Kidney (tissue), 14 donors: ENCODE measurements around the gene TDP1. TPM values are rescaled to one million over a fixed set of nuclear protein-coding genes. Genes with fewer than 3 reads are reported as not detected.

ENCODE experiments used
- DNase-seq, 5 donors: peaks; one replicate each; pipeline ENCODE4 v3.0.0-alpha.2; 2013 to 2020
- FAIRE-seq: peaks from 2 replicates; lab custom pipeline; 2012; peaks lifted over from hg19 to GRCh38; lab: Jason Lieb, UNC
- H3K27ac ChIP-seq, 2 donors: one replicate each; pipeline ENCODE4 v1.7.0; 2013; ENCODE audit warnings: low read depth in 2 of 2, low read length in 2 of 2, inconsistent platforms in 1 of 2
- H3K27me3 ChIP-seq: one replicate; pipeline ENCODE4 v1.7.1; 2013; ENCODE audit warnings: low read length, inconsistent platforms; ENCODE audit not compliant: control insufficient read depth, insufficient read depth
- H3K36me3 ChIP-seq, 3 donors: one replicate each; pipeline versions ENCODE4 v1.7.0 to v1.7.1; 2013; ENCODE audit warnings: low read length in 3 of 3, control low read depth in 1 of 3, inconsistent platforms in 1 of 3; ENCODE audit not compliant: insufficient read depth in 3 of 3, control insufficient read depth in 2 of 3
- H3K4me1 ChIP-seq, 3 donors: one replicate each; pipeline versions ENCODE4 v1.7.0 to v1.7.1; 2013; ENCODE audit warnings: low read length in 3 of 3, inconsistent platforms in 1 of 3, low read depth in 1 of 3; ENCODE audit not compliant: control insufficient read depth in 2 of 3, insufficient read depth in 2 of 3
- H3K4me3 ChIP-seq, 3 donors: one replicate each; pipeline versions ENCODE4 v1.7.0 to v1.8.1; 2013; ENCODE audit warnings: low read length in 3 of 3, control low read depth in 1 of 3, inconsistent platforms in 1 of 3
- H3K9ac ChIP-seq, 3 donors: one replicate each; pipeline versions ENCODE4 v1.7.0 to v1.7.1; 2013; ENCODE audit warnings: low read length in 3 of 3, control low read depth in 1 of 3, inconsistent platforms in 1 of 3
- H3K9me3 ChIP-seq, 3 donors: one replicate each; pipeline versions ENCODE4 v1.7.0 to v1.7.1; 2013; ENCODE audit warnings: low read length in 3 of 3, control low read depth in 1 of 3, inconsistent platforms in 1 of 3; ENCODE audit not compliant: control insufficient read depth in 2 of 3, insufficient read depth in 1 of 3
- intact Hi-C: fragments of 100-400 bp; cut with DNase I; formaldehyde crosslinking; loops from one replicate; pipeline ENCODE4 v1.11.1; 2022
- polyA plus RNA-seq: library from polyadenylated mRNA; stranded (reverse); fragments of 350-450 nt; fragmentation: Illumina TruSeq; extraction: RNeasy Lipid Tissue Mini Kit (QIAGEN cat#74804); gene quantifications from one replicate; pipeline ENCODE4 v1.2.3, GENCODE V29; 2014; ENCODE audit warnings: low read depth, low replicate concordance; ENCODE audit not compliant: insufficient read depth
- total RNA-seq: library from RNA; stranded (reverse); fragmentation: NEBNext Ultra II Directional; extraction: Animal tissue kit (Norgen Biotek cat#: 25700); gene quantifications from one replicate; pipeline ENCODE4 v1.2.1, GENCODE V29; 2021
- TF ChIP-seq, protein P1 (sequence below): IDR thresholded peaks from 3 replicates; pipeline ENCODE4 v1.5.1; 2012; ENCODE audit warnings: mild to moderate bottlenecking, moderate library complexity, borderline replicate concordance; ENCODE audit not compliant: insufficient read depth; ENCODE audit errors: extremely low read depth
- donor health status: control.
- donor health status: control.
- donor health status: control.
- donor health status: control.
- donor health status: control.
- donor health status: DM: yes; HTN: yes; CAD: no.
- donor health status: Normal renal cell carcinoma (clear cell type).

Gene TDP1
- total and polyA plus RNA-seq, 2 donors from 2014 or later, result 4.8 to 15.7 TPM

DNA sequence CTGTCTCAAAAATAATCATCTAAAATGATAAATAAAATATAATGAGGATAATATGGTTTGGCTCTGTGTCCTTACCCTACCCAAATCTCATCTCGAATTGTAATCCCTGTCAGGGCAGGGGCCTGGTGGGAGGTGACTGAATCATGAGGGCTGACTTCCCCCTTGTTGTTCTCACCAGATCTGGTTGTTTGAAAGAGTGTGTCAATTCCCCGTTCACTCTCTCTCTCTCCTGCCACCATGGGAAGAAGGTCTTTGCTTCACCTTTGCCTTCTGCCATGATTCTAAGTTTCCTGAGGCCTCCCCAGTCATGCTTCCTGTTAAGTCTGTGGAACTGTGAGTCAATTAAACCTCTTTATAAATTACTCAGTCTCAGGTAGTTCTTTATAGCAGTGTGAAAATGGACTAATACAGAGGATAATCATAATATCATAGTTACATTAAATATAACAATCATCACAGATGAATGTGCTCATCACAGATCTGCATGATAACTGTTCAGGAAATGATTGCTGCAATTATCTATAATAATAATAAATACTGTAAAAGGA is 13.8 kb upstream of the TDP1 start:
- Histone ChIP-seq H3K9ac (no peak overlapping the region), H3K9me3 (no peaks in the 10 kb centered on the region), H3K27me3 (no peaks in the 10 kb centered on the region), H3K27ac (no peak overlapping the region), H3K36me3 (no peaks in the 10 kb centered on the region), H3K4me1 (no peaks in the 10 kb centered on the region), H3K4me3 (no peak overlapping the region)
- intact Hi-C loops, result no loop called here
- DNase-seq (no peak), FAIRE-seq (no peak)
- TF ChIP-seq, protein P1, sequence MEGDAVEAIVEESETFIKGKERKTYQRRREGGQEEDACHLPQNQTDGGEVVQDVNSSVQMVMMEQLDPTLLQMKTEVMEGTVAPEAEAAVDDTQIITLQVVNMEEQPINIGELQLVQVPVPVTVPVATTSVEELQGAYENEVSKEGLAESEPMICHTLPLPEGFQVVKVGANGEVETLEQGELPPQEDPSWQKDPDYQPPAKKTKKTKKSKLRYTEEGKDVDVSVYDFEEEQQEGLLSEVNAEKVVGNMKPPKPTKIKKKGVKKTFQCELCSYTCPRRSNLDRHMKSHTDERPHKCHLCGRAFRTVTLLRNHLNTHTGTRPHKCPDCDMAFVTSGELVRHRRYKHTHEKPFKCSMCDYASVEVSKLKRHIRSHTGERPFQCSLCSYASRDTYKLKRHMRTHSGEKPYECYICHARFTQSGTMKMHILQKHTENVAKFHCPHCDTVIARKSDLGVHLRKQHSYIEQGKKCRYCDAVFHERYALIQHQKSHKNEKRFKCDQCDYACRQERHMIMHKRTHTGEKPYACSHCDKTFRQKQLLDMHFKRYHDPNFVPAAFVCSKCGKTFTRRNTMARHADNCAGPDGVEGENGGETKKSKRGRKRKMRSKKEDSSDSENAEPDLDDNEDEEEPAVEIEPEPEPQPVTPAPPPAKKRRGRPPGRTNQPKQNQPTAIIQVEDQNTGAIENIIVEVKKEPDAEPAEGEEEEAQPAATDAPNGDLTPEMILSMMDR, result no peak

DNA sequence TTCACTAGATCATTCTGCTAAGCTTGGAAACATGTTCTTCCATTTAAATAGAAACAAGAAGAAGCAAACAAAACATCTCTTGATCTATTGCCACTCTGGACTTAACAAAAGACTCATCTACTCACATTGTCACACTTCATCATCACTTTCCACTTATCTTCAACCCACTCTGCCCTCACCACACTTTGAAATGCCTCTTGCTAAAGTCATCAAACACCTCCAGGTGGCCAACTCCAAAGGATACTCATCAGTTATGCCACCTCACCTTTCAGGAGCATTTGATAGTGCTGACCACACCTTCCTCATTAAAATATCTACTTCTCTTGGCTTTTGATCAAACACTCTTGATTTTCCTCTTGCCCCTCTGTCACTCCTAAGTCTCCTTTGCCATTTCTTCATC is 8.4 kb upstream of the TDP1 start:
- Histone ChIP-seq H3K27me3 (no peaks in the 10 kb centered on the region), H3K9me3 (no peaks in the 10 kb centered on the region), H3K27ac (no peak overlapping the region), H3K9ac (no peak overlapping the region), H3K4me1 (no peaks in the 10 kb centered on the region), H3K36me3 (no peaks in the 10 kb centered on the region), H3K4me3 (no peak overlapping the region)
- DNase-seq (no peak), FAIRE-seq (no peak)
- TF ChIP-seq, protein P1, result no peak
- intact Hi-C loops, result no loop called here

DNA sequence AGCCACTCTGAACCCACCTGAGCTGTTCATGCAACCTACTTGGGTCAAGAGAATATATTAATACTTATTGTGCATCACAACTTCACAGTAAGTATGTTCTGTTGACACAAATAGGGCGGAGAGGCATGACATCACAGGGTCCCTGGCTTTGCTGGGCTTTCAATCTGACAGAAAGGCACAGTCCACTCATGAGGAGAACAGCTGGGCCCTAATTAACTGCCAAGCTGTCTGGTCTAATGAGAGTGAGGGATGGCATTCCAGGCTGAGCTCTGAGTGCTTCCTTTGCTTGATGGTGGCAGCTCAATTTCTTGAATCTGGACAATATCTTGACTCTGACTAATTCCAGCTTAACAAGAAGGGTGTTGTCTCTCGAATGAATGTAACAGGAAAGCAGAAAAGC is 3.2 kb upstream of the TDP1 start:
- no peaks in the 10 kb centered on the region for H3K36me3 ChIP-seq
- H3K9me3 ChIP-seq, result no peaks in the 10 kb centered on the region
- peaks cover 0 to 8% (median 0%) of the 10 kb centered on the region in 3 donors for H3K4me1 ChIP-seq
- DNase-seq (no peak), FAIRE-seq (no peak)
- intact Hi-C loops, result no loop called here
- H3K27ac ChIP-seq, result no peak overlapping the region
- H3K4me3 ChIP-seq, result no peak overlapping the region
- H3K27me3 ChIP-seq, result no peaks in the 10 kb centered on the region
- TF ChIP-seq, protein P1, result no peak
- no peak overlapping the region for H3K9ac ChIP-seq

DNA sequence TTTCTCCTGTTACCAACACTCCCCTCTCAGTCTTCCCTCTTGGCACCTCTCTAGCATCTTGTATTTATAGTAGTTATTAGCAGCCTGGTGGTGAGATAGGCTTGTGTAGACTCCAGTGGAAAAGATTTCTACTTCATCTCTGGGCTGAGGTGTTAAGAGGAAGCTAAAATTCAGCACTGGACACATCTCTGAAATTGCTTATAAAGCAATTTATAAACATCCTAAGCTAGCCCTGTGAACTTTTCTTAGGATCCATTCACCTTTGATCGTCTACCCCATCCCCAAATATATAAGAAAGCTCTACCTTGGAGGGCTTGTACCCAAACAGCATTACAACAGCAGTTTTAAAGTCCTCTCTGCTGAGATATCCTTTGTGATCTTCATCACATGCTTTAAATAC is 2.1 kb upstream of the TDP1 start:
- intact Hi-C loops, result no loop called here
- FAIRE-seq (no peak), DNase-seq (no peak)
- Histone ChIP-seq H3K27me3 (no peaks in the 10 kb centered on the region), H3K9me3 (no peaks in the 10 kb centered on the region), H3K36me3 (peaks cover 0 to 5% (median 0%) of the 10 kb centered on the region in 3 donors), H3K27ac (no peak overlapping the region), H3K9ac (peak overlapping the region in 1 of 3 donors; percentile 76), H3K4me1 (peaks cover 0 to 8% (median 0%) of the 10 kb centered on the region in 3 donors), H3K4me3 (peak overlapping the region in 1 of 3 donors; percentile 97)
- TF ChIP-seq, protein P1, result no peak
